AG10803 (cell line): ENCODE results near the gene IKZF1.

ENCODE experiments used
- DNase-seq: peaks from one replicate; pipeline ENCODE4 v3.0.0; 2010; ENCODE audit warnings: low read depth
- H3K4me3 ChIP-seq: 2 replicates; pipeline ENCODE4 v1.5.1; 2011; ENCODE audit warnings: mild to moderate bottlenecking, low read length, control low read depth
- CTCF ChIP-seq: conservative IDR thresholded peaks from 2 replicates; pipeline ENCODE4 v1.5.1; 2011; ENCODE audit warnings: mild to moderate bottlenecking, low read length, control low read depth, inconsistent platforms

Gene IKZF1

GRCh38 chr7:50357426-50357825, 52.9 kb downstream of the IKZF1 start:
- TF ChIP-seq CTCF: no peak
- H3K4me3 ChIP-seq: no peak overlapping the region
- DNase-seq: no peak

- DNase-seq: no peak
- no peak for TF ChIP-seq CTCF
- no peak overlapping the region for H3K4me3 ChIP-seq
Observed at GRCh38 chr7:50358041-50358705, 53.7 kb downstream of the IKZF1 start.

GRCh38 chr7:50358779-50359178, 54.3 kb downstream of the IKZF1 start:
- no peak for DNase-seq
- H3K4me3 ChIP-seq: no peak overlapping the region
- TF ChIP-seq CTCF: no peak

- H3K4me3 ChIP-seq: no peak overlapping the region
- DNase-seq: no peak
Observed at GRCh38 chr7:50359258-50359994, 54.9 kb downstream of the IKZF1 start.

GRCh38 chr7:50359995-50360925, 55.7 kb downstream of the IKZF1 start:
- DNase-seq: no peak
- H3K4me3 ChIP-seq: no peak overlapping the region
- TF ChIP-seq CTCF: no peak

More at GRCh38 chr7:50359258-50359994, 54.9 kb downstream of the IKZF1 start:
- no peak for TF ChIP-seq CTCF

- TF ChIP-seq CTCF: no peak
- DNase-seq: no peak
- H3K4me3 ChIP-seq: no peak overlapping the region
Observed at GRCh38 chr7:50362142-50362541, 57.6 kb downstream of the IKZF1 start.
